Astrocyte (in vitro differentiated cells and primary cell): Measurements from ENCODE around the gene GCK. TPM values are rescaled to one million over a fixed set of nuclear protein-coding genes. Genes with fewer than 3 reads are reported as not detected.
A peak's percentile ranks its signal among the peaks of the same experiment; 100 is the strongest.

ENCODE experiments used
- DNase-seq: peaks from one replicate; pipeline ENCODE4 v3.0.0-alpha.2; 2010; ENCODE audit warnings: low read depth
- FAIRE-seq: peaks from 2 replicates; lab custom pipeline; 2011; peaks lifted over from hg19 to GRCh38; lab: Jason Lieb, UNC
- H2AFZ ChIP-seq: 2 replicates; pipeline ENCODE4 v1.6.0; 2012; ENCODE audit warnings: low read depth, low read length, inconsistent platforms
- H3K27ac ChIP-seq: 2 replicates; pipeline ENCODE4 v1.5.1; 2011; ENCODE audit warnings: low read depth, low read length, inconsistent platforms
- H3K27me3 ChIP-seq: 2 replicates; pipeline ENCODE4 v1.6.0; 2011; ENCODE audit warnings: low read length, inconsistent platforms; ENCODE audit not compliant: insufficient read depth
- H3K36me3 ChIP-seq: 2 replicates; pipeline ENCODE4 v1.5.1; 2011; ENCODE audit warnings: low read length, inconsistent platforms; ENCODE audit not compliant: insufficient read depth
- H3K4me1 ChIP-seq: 2 replicates; pipeline ENCODE4 v1.5.1; 2011; ENCODE audit warnings: low read length, inconsistent platforms; ENCODE audit not compliant: insufficient read depth
- H3K4me2 ChIP-seq: 2 replicates; pipeline ENCODE4 v1.6.0; 2012; ENCODE audit warnings: low read length, inconsistent platforms
- H3K4me3 ChIP-seq: 2 replicates; pipeline ENCODE4 v1.5.1; 2011; ENCODE audit warnings: low read depth, mild to moderate bottlenecking, low read length, inconsistent platforms; ENCODE audit not compliant: insufficient read depth
- H3K79me2 ChIP-seq: 2 replicates; pipeline ENCODE4 v1.6.0; 2012; ENCODE audit warnings: mild to moderate bottlenecking, low read length, inconsistent platforms; ENCODE audit not compliant: insufficient read depth
- H3K9ac ChIP-seq: 2 replicates; pipeline ENCODE4 v1.6.0; 2012; ENCODE audit warnings: mild to moderate bottlenecking, low read length, inconsistent platforms
- H3K9me3 ChIP-seq: 2 replicates; pipeline ENCODE4 v1.5.1; 2012; ENCODE audit warnings: low read depth, mild to moderate bottlenecking, low read length, inconsistent platforms; ENCODE audit not compliant: insufficient read depth
- H4K20me1 ChIP-seq: 2 replicates; pipeline ENCODE4 v1.6.0; 2012; ENCODE audit warnings: low read length, inconsistent platforms; ENCODE audit not compliant: insufficient read depth
- H3K27ac Mint-ChIP-seq: one replicate; pipeline ENCODE4 v1.8.0; 2021; ENCODE audit warnings: mild to moderate bottlenecking, mixed read lengths; ENCODE audit not compliant: unreplicated experiment
- H3K27me3 Mint-ChIP-seq: one replicate; pipeline ENCODE4 v1.8.0; 2021; ENCODE audit warnings: low read depth, mixed read lengths; ENCODE audit not compliant: unreplicated experiment
- H3K36me3 Mint-ChIP-seq: one replicate; pipeline ENCODE4 v1.8.0; 2021; ENCODE audit warnings: low read depth, mixed read lengths; ENCODE audit not compliant: unreplicated experiment
- H3K4me1 Mint-ChIP-seq: one replicate; pipeline ENCODE4 v1.8.0; 2021; ENCODE audit warnings: low read depth, mixed read lengths; ENCODE audit not compliant: unreplicated experiment
- H3K4me3 Mint-ChIP-seq: one replicate; pipeline ENCODE4 v1.8.0; 2021; ENCODE audit warnings: mild to moderate bottlenecking, moderate library complexity, mixed read lengths; ENCODE audit not compliant: unreplicated experiment
- H3K9me3 Mint-ChIP-seq: one replicate; pipeline ENCODE4 v1.8.0; 2021; ENCODE audit warnings: mild to moderate bottlenecking, mixed read lengths; ENCODE audit not compliant: unreplicated experiment
- CTCF ChIP-seq: IDR thresholded peaks from 2 replicates; pipeline ENCODE4 v1.5.1; 2011; ENCODE audit warnings: low read depth, mild to moderate bottlenecking, inconsistent platforms, low read length, moderate library complexity; ENCODE audit not compliant: insufficient read depth
- EZH2 ChIP-seq: IDR thresholded peaks from 2 replicates; pipeline ENCODE4 v1.6.1; 2012; ENCODE audit warnings: mild to moderate bottlenecking, low read length, inconsistent platforms; ENCODE audit not compliant: insufficient read depth
- total RNA-seq: library from RNA; stranded (reverse); gene quantifications from 2 replicates; pipeline ENCODE4 v1.2.1, GENCODE V29; 2021

GCK gene
- total RNA-seq, 1 donor from 2014 or later: not detected

DNA sequence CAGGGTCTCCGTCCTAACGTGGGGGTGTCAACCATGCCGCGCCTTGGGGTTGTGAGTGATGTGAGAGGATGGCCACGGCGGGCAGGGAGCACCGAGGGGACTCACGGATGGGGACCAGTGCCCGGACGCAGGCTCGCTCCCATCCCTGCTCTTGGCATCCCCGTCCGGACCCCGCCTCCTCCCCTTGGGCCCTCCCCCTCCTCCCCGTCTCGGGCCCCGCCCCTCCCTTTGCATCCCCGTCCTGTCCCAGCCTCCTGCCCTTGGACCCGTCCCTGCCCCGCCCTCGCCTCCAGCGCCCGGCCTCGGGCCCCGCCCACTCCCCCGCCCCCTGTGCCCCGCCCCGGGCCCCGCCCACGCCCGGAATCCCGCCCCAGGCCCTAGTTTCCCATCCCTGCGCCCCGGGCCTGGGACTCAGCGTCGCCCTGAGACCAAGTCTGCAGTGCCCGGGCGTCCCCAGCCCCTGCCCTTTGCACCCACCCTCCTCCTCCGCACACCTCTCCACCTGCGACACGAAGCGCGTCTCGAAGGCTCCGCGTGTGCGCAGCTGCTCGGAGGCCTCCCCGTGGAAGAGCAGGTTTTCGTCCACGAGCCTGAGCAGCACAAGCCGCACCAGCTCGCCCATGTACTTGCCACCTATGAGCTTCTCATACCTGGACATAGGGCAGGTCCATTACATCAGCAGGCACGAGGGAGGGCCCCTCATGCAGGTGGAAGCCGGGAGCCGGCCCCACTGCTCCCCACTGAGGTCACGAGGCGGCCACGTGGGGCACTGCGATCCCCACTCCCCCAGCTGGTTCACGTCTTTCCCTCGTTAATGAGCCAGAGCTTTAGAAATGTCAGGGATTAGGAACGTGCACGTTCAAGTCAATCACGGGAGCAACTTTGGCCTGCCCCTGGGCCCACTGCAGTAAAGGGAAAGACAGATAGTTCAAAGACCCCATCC, 43.0 kb downstream of the GCK start:
- TF ChIP-seq EZH2 (no peak), CTCF (no peak)
- H4K20me1 ChIP-seq: no peaks in the 10 kb centered on the region
- peak overlapping the region; percentile 94 for H2AFZ ChIP-seq
- peaks cover 2% of the 10 kb centered on the region for H3K9me3 Mint-ChIP-seq
- no peak overlapping the region for H3K27ac Mint-ChIP-seq
- peaks cover 5% of the 10 kb centered on the region for H3K27me3 ChIP-seq
- H3K9ac ChIP-seq: no peak overlapping the region
- H3K27ac ChIP-seq: no peak overlapping the region
- H3K27me3 Mint-ChIP-seq: peaks cover 51% of the 10 kb centered on the region
- DNase-seq: no peak
- peaks cover 6% of the 10 kb centered on the region for H3K4me1 ChIP-seq
- peak overlapping the region; percentile 45 for H3K4me3 Mint-ChIP-seq
- no peaks in the 10 kb centered on the region for H3K36me3 ChIP-seq
- no peak for FAIRE-seq
- no peaks in the 10 kb centered on the region for H3K79me2 ChIP-seq
- H3K4me1 Mint-ChIP-seq: peaks cover 1% of the 10 kb centered on the region
- no peaks in the 10 kb centered on the region for H3K9me3 ChIP-seq
- H3K4me3 ChIP-seq: peak overlapping the region; percentile 48
- H3K36me3 Mint-ChIP-seq: no peaks in the 10 kb centered on the region
- peak overlapping the region; percentile 86 for H3K4me2 ChIP-seq

GRCh38 chr7:44145479-44145968, 43.7 kb downstream of the GCK start:
- Histone ChIP-seq H3K4me2 (peak overlapping the region; percentile 86), H3K9ac (no peak overlapping the region), H4K20me1 (no peaks in the 10 kb centered on the region), H3K4me1 (peaks cover 6% of the 10 kb centered on the region), H3K27me3 (peaks cover 5% of the 10 kb centered on the region), H3K27ac (no peak overlapping the region), H3K4me3 (peak overlapping the region; percentile 48), H3K36me3 (no peaks in the 10 kb centered on the region), H3K79me2 (no peaks in the 10 kb centered on the region), H2AFZ (peak overlapping the region; percentile 94), H3K9me3 (no peaks in the 10 kb centered on the region)
- TF ChIP-seq CTCF: no peak
- TF ChIP-seq EZH2: no peak
- Mint-ChIP-seq H3K4me3 (peak overlapping the region; percentile 45), H3K4me1 (peaks cover 5% of the 10 kb centered on the region), H3K36me3 (no peaks in the 10 kb centered on the region), H3K9me3 (peaks cover 2% of the 10 kb centered on the region), H3K27me3 (peaks cover 44% of the 10 kb centered on the region), H3K27ac (no peak overlapping the region)
- FAIRE-seq (no peak), DNase-seq (no peak)
